GM19468 (cell line): ENCODE data around the gene KY.
"Not testable (repeated sequence)": the region's sequence is repeated elsewhere in the genome, so short reads cannot be mapped to it uniquely, and the experiment has no call there.

Experiments used
- ATAC-seq: cut with Tn5 transposase; IDR thresholded peaks from one replicate; pipeline ENCODE4 v1.9.1; 2021; ENCODE audit warnings: mild to moderate bottlenecking, moderate library complexity, moderate number of reproducible peaks; ENCODE audit not compliant: unreplicated experiment; ENCODE audit errors: extremely low read depth

The KY gene

GRCh38 chr3:134569899-134570298, 80.9 kb downstream of the KY start:
- not testable (repeated sequence) for ATAC-seq

- no peak for ATAC-seq
Observed at GRCh38 chr3:134568790-134569189, 82.0 kb downstream of the KY start.

GRCh38 chr3:134567605-134568004, 83.2 kb downstream of the KY start:
- ATAC-seq = no peak

- ATAC-seq = no peak
Observed at GRCh38 chr3:134564991-134565390, 85.8 kb downstream of the KY start.

- ATAC-seq = no peak
Observed at GRCh38 chr3:134563601-134564000, 87.2 kb downstream of the KY start.

- no peak for ATAC-seq
Observed at GRCh38 chr3:134562055-134562454, 88.8 kb downstream of the KY start.

- no peak for ATAC-seq
Observed at GRCh38 chr3:134559591-134559990, 91.2 kb downstream of the KY start.
